ENCODE measurements around the gene PPP1R9A. TPM values are rescaled to one million over a fixed set of nuclear protein-coding genes. Genes with fewer than 3 reads are reported as not detected.

The PPP1R9A gene
- total and polyA plus RNA-seq, 8 donors: 18.7 to 28.6 (median 24.3) TPM

GRCh38 chr7:95110707-95111106 lies 203.3 kb downstream of the PPP1R9A start:
- peak; percentile 86 for ATAC-seq
- H3K9me3 ChIP-seq: no peaks in the 10 kb centered on the region

GRCh38 chr7:95113590-95113989 lies 206.2 kb downstream of the PPP1R9A start:
- no peaks in the 10 kb centered on the region for H3K4me1 ChIP-seq
- no peaks in the 10 kb centered on the region for H3K27me3 ChIP-seq
- H3K27ac ChIP-seq: no peak overlapping the region
- H3K4me3 ChIP-seq: no peak overlapping the region
- ATAC-seq: no peak
- no peak for DNase-seq
- intact Hi-C loops (cut with DNase I): no loop called here
- no peaks in the 10 kb centered on the region for H3K9me3 ChIP-seq
- no peaks in the 10 kb centered on the region for H3K36me3 ChIP-seq
- TF ChIP-seq CTCF (IDR thresholded peaks at IDR 0.05): no peak

More at GRCh38 chr7:95110707-95111106, 203.3 kb downstream of the PPP1R9A start:
- Histone ChIP-seq H3K27ac (no peak overlapping the region), H3K36me3 (no peaks in the 10 kb centered on the region), H3K27me3 (no peaks in the 10 kb centered on the region), H3K4me3 (no peak overlapping the region), H3K4me1 (no peaks in the 10 kb centered on the region)
- no peak for DNase-seq
- no peak for TF ChIP-seq CTCF (IDR thresholded peaks at IDR 0.05)
- intact Hi-C loops (cut with DNase I): no loop called here

- DNase-seq: no peak
- ATAC-seq: no peak
- no peak for TF ChIP-seq CTCF (IDR thresholded peaks at IDR 0.05)
- Histone ChIP-seq H3K4me3 (no peak overlapping the region), H3K27me3 (no peaks in the 10 kb centered on the region), H3K36me3 (no peaks in the 10 kb centered on the region), H3K4me1 (no peaks in the 10 kb centered on the region), H3K9me3 (no peaks in the 10 kb centered on the region), H3K27ac (no peak overlapping the region)
- intact Hi-C loops (cut with DNase I): no loop called here
These were observed 218.8 kb downstream of the PPP1R9A start for GRCh38 chr7:95126053-95126709.

GRCh38 chr7:95132500-95132899 lies 225.1 kb downstream of the PPP1R9A start:
- H3K27ac ChIP-seq: no peak overlapping the region
- DNase-seq (no peak), ATAC-seq (no peak)
- no peak overlapping the region for H3K4me3 ChIP-seq
- H3K9me3 ChIP-seq: no peaks in the 10 kb centered on the region
- TF ChIP-seq CTCF (IDR thresholded peaks at IDR 0.05): no peak
- H3K4me1 ChIP-seq: no peaks in the 10 kb centered on the region
- intact Hi-C loops (cut with DNase I): no loop called here
- no peaks in the 10 kb centered on the region for H3K36me3 ChIP-seq
- H3K27me3 ChIP-seq: no peaks in the 10 kb centered on the region

GRCh38 chr7:95139922-95140321 lies 232.5 kb downstream of the PPP1R9A start:
- TF ChIP-seq CTCF (IDR thresholded peaks at IDR 0.05): no peak
- no peak overlapping the region for H3K4me3 ChIP-seq
- no peaks in the 10 kb centered on the region for H3K27me3 ChIP-seq
- no peaks in the 10 kb centered on the region for H3K9me3 ChIP-seq
- no peaks in the 10 kb centered on the region for H3K36me3 ChIP-seq
- DNase-seq: no peak
- intact Hi-C loops (cut with DNase I): no loop called here
- no peak overlapping the region for H3K27ac ChIP-seq
- no peaks in the 10 kb centered on the region for H3K4me1 ChIP-seq
- no peak for ATAC-seq
